GM18907 (cell line): ENCODE data around the gene EIF3M.

Source experiments
- ATAC-seq: cut with Tn5 transposase; IDR thresholded peaks from one replicate; pipeline ENCODE4 v1.9.1; 2021; ENCODE audit warnings: mild to moderate bottlenecking, moderate library complexity; ENCODE audit not compliant: unreplicated experiment

The EIF3M gene

GRCh38 chr11:32583459-32584271, at the start of gene EIF3M:
Gene EIF3M, plus strand, starts transcription at chr11:32583831. Its CDS starts 57 bp downstream, at chr11:32583888.
- ATAC-seq: peak; percentile 98

- ATAC-seq: no peak
These were observed 44.8 kb upstream of the EIF3M start for GRCh38 chr11:32538804-32539203.

GRCh38 chr11:32549611-32550187, 33.9 kb upstream of the EIF3M start:
- ATAC-seq: no peak

- no peak for ATAC-seq
These were observed 33.4 kb upstream of the EIF3M start for GRCh38 chr11:32550207-32550606.

GRCh38 chr11:32555091-32555490, 28.5 kb upstream of the EIF3M start:
- no peak for ATAC-seq

DNA sequence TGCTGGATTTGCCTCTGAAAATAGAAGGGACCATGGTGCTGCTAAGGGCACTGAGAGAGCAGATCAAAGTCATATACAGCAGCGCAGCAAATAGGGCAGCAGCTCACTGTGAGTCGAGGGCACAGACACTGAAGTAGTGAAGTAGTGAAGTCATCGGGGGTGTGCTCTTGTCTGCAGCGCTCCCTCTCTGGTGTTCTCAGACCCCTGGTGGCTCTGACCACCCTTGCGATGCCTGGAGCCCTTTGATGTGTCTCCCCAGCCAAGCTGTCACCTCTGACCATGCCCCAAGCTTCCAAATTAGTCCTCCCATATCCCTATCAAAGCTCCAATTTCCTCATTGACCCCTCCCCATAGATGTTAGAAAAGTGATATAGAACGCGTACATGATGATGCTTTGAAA, 27.7 kb upstream of the EIF3M start:
- no peak for ATAC-seq

DNA sequence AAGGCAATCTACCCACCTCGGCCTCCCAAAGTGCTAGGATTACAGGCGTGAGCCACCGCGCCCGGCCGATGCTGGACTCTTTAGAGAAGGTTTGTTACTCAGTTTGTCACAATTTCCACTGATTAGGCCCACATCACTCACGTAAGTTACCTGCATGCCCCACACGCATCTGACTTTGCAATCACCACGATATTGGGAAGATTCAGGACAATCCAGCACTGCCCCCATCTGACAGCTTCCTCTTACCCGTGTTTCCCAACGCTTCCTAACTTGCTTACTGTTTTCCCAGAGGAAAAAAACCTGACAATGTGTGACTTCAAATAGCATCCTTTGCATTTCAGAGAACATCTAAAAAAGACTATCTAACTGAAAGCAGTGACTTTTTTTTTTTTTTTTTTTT, 21.8 kb upstream of the EIF3M start:
- ATAC-seq: no peak

GRCh38 chr11:32562839-32563599, 20.6 kb upstream of the EIF3M start:
- no peak for ATAC-seq

DNA sequence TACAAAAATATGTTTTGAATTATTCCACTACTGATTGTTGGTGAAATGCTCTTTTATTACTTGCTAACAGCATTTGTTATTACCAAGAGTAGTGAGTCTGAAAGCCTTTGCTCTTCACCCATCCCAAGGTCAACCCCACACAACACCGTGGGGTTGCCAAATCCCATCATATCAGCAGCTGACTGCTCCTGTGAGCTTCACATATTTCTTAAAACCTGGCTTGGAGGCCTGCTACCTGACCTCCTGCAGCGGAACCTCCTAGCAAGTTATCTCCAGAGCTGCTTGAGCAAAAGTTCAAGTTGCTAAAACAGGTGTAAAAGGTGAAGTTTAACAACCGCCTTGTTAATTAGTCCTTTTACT, 20.1 kb upstream of the EIF3M start:
- ATAC-seq: no peak

DNA sequence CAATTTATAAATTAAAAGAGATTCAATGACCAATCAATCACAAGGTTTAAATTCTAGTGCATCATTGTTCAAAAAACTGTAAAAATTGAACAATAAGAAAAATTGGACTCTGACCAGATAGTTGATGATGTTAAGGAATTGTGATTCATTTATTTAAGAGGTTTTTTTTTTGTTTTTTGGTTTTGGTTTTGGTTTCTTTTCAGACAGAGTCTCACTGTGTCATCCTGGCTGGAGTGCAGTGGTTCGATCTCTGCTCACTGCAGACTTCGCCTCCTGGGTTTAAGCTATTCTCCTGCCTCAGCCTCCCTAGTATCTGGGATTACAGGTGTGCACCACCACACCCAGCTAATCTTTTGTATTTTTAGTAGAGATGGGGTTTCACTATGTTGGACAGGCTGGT, 17.1 kb upstream of the EIF3M start:
- no peak for ATAC-seq

DNA sequence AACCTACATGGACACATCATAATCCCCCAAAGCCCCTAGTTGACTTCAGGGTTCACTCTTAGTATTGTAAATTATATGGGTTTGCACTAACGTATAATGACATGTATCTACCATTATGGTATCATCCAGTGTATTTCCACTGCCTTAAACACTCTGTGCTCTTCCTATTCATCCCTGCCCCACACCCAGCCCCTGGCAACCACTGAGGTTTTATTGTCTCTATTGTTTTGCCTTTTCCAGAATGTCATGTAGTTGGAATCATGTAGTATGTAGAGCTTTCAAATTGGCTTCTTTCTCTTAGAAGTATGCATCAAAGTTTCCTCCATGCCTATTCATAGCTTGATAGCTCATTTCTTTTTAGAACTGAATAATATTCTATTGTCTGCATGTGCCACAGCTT, 16.5 kb upstream of the EIF3M start:
- ATAC-seq: no peak

GRCh38 chr11:32569313-32569881, 14.2 kb upstream of the EIF3M start:
- ATAC-seq: no peak

DNA sequence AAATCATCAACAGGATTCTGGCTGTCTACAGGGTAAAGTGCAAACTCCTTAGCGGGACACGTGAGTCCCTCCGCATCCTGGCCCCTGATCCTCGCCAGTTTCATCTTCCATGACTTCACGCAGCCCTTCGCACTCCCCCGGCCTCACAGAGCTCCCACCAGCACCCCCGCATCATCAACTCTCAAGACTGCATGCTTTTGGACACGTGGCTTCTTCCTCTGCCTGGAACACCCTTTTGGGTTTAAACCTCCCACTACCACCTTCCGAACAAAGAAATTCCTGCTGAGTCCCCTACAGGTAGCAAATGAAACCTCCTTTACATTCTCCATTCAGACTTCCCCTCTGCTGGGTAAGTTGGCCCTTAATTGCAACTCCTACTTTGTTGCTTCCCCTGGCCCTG, 12.6 kb upstream of the EIF3M start:
- no peak for ATAC-seq

DNA sequence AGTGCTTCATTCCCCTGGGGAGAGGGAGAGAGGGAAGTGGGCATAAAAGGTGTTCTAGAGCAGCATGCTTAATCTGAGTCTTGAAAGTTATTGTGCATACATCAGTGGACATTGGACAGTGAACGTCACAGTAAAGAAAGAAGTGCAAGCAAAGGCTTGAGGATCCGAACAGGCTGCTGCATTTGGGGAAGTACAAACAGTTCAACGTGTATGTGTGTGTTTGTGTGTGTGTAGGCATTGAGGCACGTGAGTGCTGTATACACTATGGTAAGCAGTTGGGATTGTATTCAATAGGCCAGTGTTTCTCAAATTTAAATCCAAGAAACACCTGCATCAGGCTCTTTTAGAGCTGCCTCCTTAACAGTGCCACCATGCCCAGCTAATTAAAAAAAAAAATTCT, 10.4 kb upstream of the EIF3M start:
- no peak for ATAC-seq

DNA sequence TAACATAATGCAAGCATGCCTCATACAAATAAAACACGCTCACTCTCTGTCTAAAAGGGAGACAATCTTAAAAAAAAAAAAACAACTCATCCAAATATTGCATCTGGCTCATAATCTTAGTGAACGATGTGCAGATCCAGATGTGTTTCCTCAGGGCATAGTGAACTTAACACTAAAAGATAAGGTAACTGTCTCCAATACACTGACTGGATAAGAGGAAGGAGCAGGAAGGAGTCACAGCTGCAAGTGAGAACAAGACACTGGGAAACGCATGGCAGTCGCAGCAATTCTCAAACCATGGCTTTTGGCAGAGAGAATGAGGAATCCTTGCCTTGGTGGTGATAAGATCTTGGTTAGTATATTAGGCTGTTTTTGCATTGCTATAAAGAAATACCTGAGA, 9.2 kb upstream of the EIF3M start:
- ATAC-seq: no peak

DNA sequence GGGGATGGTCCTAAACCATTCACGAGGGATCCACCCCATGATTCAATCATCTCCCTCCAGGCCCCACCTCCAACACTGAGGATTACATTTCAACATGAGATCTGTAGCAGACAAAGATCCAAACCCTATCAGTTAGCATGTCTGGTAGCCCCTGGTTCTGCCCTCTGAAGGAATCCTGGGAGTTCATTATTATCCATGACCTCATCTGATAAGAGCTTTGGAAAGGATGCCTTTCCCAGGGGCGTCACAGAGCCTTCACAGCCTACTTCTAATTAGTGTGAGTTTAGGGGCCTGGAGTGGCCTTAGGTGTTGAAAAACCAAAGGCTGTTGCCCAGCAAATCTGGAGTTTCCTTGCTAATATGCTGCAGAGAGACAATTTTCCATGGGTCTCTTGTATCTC, 8.6 kb upstream of the EIF3M start:
- ATAC-seq: no peak

DNA sequence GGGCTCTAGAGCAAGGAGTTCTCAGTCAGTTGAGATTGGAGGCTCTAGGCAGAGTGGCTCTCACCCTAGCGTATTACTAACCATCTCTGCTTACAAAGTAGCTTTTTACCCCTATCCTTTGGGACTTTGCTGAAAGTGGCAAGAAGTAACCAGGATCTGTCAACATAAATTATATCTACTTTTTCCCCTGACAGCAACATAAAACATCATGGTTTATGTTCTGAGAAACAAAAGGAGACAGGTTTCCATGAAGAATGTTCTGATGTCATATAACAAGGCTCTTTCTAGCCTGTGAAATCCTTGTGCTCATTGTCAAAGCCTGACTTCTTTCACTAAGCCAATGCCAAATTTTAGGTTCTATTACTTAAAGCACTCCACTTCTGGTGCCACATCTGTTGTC, 7.2 kb upstream of the EIF3M start:
- no peak for ATAC-seq

- no peak for ATAC-seq
These were observed 2.7 kb upstream of the EIF3M start for GRCh38 chr11:32580967-32581366.

DNA sequence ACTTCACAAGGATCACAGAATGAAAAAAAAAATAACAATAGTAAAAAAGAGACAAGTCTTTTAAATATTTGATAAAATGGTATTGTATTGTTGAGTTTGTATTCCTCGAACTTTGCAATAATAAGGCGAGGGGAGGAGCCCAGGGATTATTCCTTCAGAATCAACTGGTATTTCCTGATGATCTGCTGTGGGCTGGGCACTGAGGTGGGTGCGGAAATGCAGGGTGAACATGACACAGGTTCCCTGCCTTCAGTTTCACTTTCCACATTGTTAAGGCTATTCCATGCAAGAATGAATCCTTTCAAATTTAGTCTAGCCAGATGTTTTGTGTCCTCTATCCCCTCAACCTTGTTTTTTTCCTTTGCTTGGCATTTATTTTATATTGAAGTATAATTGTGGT, 2.1 kb upstream of the EIF3M start:
- ATAC-seq: no peak

GRCh38 chr11:32584921-32585320, 1.3 kb downstream of the EIF3M start:
- ATAC-seq: no peak

DNA sequence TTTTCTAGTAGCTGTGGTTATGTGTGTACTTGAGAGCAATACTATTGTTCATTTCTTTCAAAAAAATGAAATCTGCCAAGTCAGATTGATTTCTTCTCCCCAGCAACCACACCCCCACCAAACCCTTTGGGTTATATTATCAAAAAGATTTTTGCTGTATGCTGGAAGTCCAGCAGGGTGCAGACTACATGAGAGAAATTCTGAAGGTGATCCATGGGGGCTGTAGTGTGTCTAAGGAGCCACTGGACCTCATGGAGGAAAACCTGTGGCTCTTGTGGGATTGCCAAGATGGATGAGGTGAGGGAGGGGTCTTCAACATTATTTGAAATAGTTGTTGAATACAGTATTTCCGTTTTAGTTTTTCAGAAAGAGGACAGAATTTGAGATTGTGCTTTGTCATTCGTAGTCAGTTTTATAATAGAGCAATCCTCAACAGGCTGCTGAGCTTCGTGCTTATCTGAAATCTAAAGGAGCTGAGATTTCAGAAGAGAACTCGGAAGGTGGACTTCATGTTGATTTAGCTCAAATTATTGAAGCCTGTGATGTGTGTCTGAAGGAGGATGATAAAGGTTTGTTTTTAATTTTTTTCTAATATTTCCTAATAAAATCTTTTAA, 3.1 kb downstream of the EIF3M start:
- ATAC-seq: no peak
